HG03097 (cell line): ENCODE results near the gene DROSHA.
"Not testable (repeated sequence)": the region's sequence is repeated elsewhere in the genome, so short reads cannot be mapped to it uniquely, and the experiment has no call there.

Experiments
- ATAC-seq: cut with Tn5 transposase; IDR thresholded peaks from one replicate; pipeline ENCODE4 v1.9.1; 2021; ENCODE audit not compliant: unreplicated experiment, low FRiP score

The DROSHA gene, protein sequence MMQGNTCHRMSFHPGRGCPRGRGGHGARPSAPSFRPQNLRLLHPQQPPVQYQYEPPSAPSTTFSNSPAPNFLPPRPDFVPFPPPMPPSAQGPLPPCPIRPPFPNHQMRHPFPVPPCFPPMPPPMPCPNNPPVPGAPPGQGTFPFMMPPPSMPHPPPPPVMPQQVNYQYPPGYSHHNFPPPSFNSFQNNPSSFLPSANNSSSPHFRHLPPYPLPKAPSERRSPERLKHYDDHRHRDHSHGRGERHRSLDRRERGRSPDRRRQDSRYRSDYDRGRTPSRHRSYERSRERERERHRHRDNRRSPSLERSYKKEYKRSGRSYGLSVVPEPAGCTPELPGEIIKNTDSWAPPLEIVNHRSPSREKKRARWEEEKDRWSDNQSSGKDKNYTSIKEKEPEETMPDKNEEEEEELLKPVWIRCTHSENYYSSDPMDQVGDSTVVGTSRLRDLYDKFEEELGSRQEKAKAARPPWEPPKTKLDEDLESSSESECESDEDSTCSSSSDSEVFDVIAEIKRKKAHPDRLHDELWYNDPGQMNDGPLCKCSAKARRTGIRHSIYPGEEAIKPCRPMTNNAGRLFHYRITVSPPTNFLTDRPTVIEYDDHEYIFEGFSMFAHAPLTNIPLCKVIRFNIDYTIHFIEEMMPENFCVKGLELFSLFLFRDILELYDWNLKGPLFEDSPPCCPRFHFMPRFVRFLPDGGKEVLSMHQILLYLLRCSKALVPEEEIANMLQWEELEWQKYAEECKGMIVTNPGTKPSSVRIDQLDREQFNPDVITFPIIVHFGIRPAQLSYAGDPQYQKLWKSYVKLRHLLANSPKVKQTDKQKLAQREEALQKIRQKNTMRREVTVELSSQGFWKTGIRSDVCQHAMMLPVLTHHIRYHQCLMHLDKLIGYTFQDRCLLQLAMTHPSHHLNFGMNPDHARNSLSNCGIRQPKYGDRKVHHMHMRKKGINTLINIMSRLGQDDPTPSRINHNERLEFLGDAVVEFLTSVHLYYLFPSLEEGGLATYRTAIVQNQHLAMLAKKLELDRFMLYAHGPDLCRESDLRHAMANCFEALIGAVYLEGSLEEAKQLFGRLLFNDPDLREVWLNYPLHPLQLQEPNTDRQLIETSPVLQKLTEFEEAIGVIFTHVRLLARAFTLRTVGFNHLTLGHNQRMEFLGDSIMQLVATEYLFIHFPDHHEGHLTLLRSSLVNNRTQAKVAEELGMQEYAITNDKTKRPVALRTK (N-terminal part only)

GRCh38 chr5:31531888-31532547, at the start of gene DROSHA, which contains the start of gene C5orf22:
TSS of gene DROSHA (minus strand) at chr5:31532093. CDS start at chr5:31529059, 3,034 bp downstream.
TSS of gene C5orf22 (plus strand) at chr5:31532301. CDS start at chr5:31532393, 92 bp downstream.
- ATAC-seq, result peak; percentile 96

- ATAC-seq, result no peak
Observed at GRCh38 chr5:31579558-31579957, 47.7 kb upstream of the DROSHA start.

- no peak for ATAC-seq
Observed at GRCh38 chr5:31577438-31577837, 45.5 kb upstream of the DROSHA start.

DNA sequence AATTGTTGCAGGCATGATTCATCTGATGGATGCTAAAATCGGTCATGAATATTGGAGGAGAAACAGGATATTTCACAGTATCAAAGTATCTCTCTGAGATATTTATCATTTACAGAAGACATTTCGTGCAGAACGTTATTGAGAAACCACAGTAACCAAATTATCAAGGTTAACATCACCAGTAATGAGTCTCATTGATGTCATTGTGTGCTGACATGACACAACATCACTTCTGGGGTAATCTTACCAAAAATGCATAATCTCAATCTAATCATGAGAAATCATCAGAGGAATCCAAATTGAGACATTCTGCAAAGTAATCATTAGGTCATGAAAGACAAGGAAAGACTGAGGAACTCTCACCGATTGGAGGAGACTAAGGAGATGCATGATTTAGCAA, 42.9 kb upstream of the DROSHA start:
- ATAC-seq, result no peak

- no peak for ATAC-seq
Observed at GRCh38 chr5:31573494-31574142, 41.7 kb upstream of the DROSHA start.

GRCh38 chr5:31569068-31569467, 37.2 kb upstream of the DROSHA start:
- no peak for ATAC-seq

GRCh38 chr5:31568302-31568835, 36.5 kb upstream of the DROSHA start:
- no peak for ATAC-seq

GRCh38 chr5:31566362-31566761, 34.5 kb upstream of the DROSHA start:
- not testable (repeated sequence) for ATAC-seq

- ATAC-seq, result no peak
Observed at GRCh38 chr5:31563216-31563615, 31.3 kb upstream of the DROSHA start.

- ATAC-seq, result no peak
Observed at GRCh38 chr5:31561946-31562345, 30.1 kb upstream of the DROSHA start.

DNA sequence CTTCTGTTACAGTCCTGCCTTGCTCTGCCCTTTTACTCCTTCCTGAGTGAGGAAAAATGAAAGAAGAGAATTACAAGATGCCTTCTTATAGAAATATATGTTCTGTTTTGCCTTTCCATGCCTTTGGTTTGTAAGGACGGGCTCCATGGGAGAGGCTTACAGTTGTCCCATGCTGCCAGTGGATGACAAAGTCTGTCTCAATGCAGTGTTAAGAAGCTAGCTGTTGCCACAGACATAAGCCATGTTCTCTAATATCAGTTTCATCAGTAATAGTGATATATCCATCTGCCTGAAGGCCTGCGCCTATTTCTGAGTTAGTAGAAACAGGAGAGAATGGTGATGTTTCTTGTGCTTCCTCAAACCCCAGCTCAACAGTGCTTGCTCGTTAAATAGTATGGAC, 28.0 kb upstream of the DROSHA start:
- ATAC-seq, result no peak

DNA sequence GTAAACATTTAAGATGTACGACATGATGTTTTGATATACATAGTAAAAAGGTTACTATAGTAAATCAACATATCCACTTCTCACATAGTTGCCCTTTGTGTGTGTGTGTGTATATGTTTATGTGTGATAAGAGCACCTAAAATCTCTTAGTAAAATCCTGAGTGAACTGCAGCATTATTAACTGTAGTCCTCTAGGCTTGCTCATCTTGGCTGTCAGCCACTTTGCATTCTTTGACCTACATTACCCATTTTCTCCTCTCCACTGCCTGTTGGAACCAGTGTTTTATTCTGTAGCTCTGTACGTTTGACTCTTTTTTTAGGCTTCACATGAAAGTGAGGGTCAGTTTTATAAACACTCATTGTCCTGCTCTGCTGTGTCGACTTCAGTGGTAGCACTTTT, 24.6 kb upstream of the DROSHA start:
- ATAC-seq, result no peak

DNA sequence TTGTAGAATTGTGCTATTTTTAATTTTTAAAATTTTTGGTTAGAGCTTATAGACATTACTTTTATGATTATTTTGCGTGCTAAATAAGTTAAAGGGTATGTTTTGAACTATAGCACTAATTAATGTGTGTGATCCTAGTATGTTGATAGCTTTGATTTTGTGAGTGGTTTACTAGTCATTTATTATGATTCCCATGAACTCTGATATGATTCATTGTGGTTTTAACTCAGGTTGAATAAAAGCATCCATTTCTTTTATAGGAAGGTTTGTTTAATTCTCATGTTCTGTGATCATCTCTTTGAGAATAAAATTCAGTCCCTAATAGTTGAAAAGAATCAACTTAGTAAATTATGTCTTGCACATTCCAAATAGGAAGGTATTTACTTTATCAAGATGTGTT, 22.7 kb upstream of the DROSHA start:
- no peak for ATAC-seq

DNA sequence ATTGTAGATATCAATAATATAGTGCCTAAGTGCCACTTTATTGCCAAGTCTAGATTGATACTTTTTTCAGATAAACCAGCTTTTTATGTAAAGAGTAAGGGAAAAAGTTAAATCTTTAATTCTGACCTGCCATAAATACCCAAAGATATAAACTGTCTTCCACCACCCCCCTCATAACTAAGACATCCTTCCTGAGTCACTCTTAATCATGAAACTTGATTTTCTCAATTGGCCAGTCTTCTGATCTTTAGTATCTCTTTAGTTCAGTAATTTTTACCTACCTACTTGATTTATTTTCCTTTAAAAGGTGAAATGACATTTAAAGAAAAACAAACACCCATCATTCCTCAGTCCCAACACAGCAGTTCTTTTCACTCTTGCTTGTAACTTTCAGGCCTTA, 22.0 kb upstream of the DROSHA start:
- ATAC-seq, result no peak

- no peak for ATAC-seq
Observed at GRCh38 chr5:31551878-31552277, 20.0 kb upstream of the DROSHA start.

- not testable (repeated sequence) for ATAC-seq
Observed at GRCh38 chr5:31549114-31549513, 17.2 kb upstream of the DROSHA start.

DNA sequence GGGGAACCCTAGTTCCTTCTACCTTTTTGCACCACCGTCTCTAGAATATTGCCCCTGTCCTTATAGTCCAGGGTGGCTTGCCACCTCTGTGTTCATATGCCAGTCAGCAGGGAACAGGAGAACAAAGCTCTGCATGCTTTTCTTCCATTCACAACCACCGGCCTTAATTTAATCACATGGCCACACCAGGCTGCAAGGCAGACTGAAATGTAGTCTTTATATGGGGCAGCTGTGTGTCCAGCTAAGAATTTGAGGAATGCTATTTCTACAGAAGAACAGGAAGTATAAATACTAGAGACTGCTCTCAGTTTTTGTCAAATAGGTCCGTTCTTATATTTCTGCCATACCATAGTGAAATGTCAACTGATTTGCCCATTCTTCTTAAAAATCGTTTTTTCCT, 6.0 kb upstream of the DROSHA start:
- ATAC-seq, result no peak

GRCh38 chr5:31537349-31537748, 5.5 kb upstream of the DROSHA start:
- no peak for ATAC-seq

GRCh38 chr5:31536873-31537272, 5.0 kb upstream of the DROSHA start:
- ATAC-seq, result no peak
